Measurements from ENCODE around the gene CFAP410.
"Not testable (repeated sequence)": the region's sequence is repeated elsewhere in the genome, so short reads cannot be mapped to it uniquely, and the experiment has no call there.

Gene CFAP410

GRCh38 chr21:44286086-44286715 is 53.0 kb downstream of the CFAP410 start:
- Histone ChIP-seq H3K9me3 (ENCODE audit: control insufficient read depth, insufficient read depth, low read length) (no peaks in the 10 kb centered on the region), H4K20me1 (ENCODE audit: control insufficient read depth, insufficient read depth, low read depth, low read length) (no peaks in the 10 kb centered on the region), H3K4me2 (ENCODE audit: low read length) (no peak overlapping the region), H3K27ac (ENCODE audit: low read depth, low read length) (no peak overlapping the region), H3K9me2 (replicated peaks; ENCODE audit: control insufficient read depth, low read length) (no peaks in the 10 kb centered on the region), H3K36me3 (ENCODE audit: control insufficient read depth, low read length) (no peaks in the 10 kb centered on the region), H3K4me1 (ENCODE audit: control insufficient read depth, low read length) (no peaks in the 10 kb centered on the region; the same call in 1 of the 2 replicates), H3K27me3 (ENCODE audit: control insufficient read depth, low read length) (peaks cover 22% of the 10 kb centered on the region), H3K79me2 (ENCODE audit: control insufficient read depth, low read length) (no peaks in the 10 kb centered on the region), H3F3A (ENCODE audit: control insufficient read depth, insufficient read depth) (no peaks in the 10 kb centered on the region), H3K4me3 (ENCODE audit: low read length) (no peak overlapping the region)
- TF ChIP-seq EZH2phosphoT487 (IDR thresholded peaks at IDR 0.05; ENCODE audit: borderline replicate concordance, low read length), result no peak
- no peak for TF ChIP-seq CTCF (IDR thresholded peaks at IDR 0.05; ENCODE audit: low read depth, low read length, poor library complexity, severe bottlenecking)

DNA sequence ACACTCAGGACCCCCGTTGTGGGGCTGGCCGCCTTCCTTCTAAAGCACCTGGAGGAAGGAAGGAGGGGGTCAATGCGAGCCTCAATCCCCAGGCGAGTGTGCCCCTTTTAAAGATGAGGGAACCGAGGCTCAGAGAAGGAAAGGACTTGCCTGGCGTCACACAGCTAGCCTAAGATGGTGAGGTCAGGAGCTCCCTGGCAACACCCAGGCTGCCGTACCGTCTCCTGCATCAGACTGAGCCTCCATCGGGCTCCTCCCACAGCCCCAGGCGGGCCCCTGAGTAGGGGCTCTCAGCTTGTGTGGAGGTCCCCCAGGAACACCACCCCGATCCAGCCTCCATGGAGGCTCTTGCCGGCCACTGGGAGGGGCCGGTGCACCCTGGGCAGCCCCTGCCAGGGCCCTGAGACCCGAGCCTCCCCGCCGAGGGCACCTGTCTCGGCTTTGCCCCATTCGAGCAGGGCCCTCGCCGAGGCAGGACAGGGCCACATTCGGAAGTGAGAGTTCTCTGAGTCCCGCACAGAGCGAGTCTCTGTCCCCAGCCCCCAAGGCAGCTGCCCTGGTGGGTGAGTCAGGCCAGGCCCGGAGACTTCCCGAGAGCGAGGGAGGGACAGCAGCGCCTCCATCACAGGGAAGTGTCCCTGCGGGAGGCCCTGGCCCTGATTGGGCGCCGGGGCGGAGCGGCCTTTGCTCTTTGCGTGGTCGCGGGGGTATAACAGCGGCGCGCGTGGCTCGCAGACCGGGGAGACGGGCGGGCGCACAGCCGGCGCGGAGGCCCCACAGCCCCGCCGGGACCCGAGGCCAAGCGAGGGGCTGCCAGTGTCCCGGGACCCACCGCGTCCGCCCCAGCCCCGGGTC is 53.8 kb downstream of the CFAP410 start, which contains the start of gene AIRE:
Gene AIRE (plus strand): TSS at position 739 of the 855 bp plus-strand sequence. CDS start 131 bp downstream, outside the sequence.
- no peaks in the 10 kb centered on the region for H3K79me2 ChIP-seq (ENCODE audit: control insufficient read depth, low read length)
- no peak within 1 kb of the TSS for H3K4me2 ChIP-seq (ENCODE audit: low read length)
- TF ChIP-seq CTCF (IDR thresholded peaks at IDR 0.05; ENCODE audit: low read depth, low read length, poor library complexity, severe bottlenecking) (no peak), EZH2phosphoT487 (IDR thresholded peaks at IDR 0.05; ENCODE audit: borderline replicate concordance, low read length) (no peak)
- no peaks in the 10 kb centered on the region; the same call in 1 of the 2 replicates for H3K4me1 ChIP-seq (ENCODE audit: control insufficient read depth, low read length)
- H3K4me3 ChIP-seq (ENCODE audit: low read length), result no peak within 1 kb of the TSS
- H4K20me1 ChIP-seq (ENCODE audit: control insufficient read depth, insufficient read depth, low read depth, low read length), result no peaks in the 10 kb centered on the region
- H3K27me3 ChIP-seq (ENCODE audit: control insufficient read depth, low read length), result peaks cover 19% of the 10 kb centered on the region
- no peaks in the 10 kb centered on the region for H3F3A ChIP-seq (ENCODE audit: control insufficient read depth, insufficient read depth)
- H3K9me2 ChIP-seq (replicated peaks; ENCODE audit: control insufficient read depth, low read length), result no peaks in the 10 kb centered on the region
- H3K9me3 ChIP-seq (ENCODE audit: control insufficient read depth, insufficient read depth, low read length), result no peaks in the 10 kb centered on the region
- no peaks in the 10 kb centered on the region for H3K36me3 ChIP-seq (ENCODE audit: control insufficient read depth, low read length)
- H3K27ac ChIP-seq (ENCODE audit: low read depth, low read length), result no peak within 1 kb of the TSS

DNA sequence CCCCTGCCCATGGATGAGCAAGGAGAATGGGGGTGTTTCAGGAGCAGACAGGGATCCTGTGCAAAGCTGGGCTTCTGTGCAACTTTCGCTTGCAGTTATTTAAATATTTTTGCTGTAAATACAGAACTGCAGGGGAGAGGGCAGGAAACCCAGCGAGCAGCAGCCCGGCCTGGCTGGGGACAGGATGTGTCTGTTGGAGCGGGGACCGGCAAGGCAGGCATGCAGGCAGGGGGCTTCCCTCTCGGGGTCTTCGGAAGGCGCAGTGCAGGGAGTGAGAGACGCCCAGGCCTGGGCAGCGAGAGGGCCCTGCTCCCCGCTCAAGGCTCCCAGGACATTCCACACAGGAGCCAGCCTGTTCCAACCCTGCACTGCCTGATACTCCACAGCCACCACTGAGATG is 55.2 kb downstream of the CFAP410 start:
- H3K4me1 ChIP-seq (ENCODE audit: control insufficient read depth, low read length), result peaks cover 5% of the 10 kb centered on the region; the same call in 1 of the 2 replicates

DNA sequence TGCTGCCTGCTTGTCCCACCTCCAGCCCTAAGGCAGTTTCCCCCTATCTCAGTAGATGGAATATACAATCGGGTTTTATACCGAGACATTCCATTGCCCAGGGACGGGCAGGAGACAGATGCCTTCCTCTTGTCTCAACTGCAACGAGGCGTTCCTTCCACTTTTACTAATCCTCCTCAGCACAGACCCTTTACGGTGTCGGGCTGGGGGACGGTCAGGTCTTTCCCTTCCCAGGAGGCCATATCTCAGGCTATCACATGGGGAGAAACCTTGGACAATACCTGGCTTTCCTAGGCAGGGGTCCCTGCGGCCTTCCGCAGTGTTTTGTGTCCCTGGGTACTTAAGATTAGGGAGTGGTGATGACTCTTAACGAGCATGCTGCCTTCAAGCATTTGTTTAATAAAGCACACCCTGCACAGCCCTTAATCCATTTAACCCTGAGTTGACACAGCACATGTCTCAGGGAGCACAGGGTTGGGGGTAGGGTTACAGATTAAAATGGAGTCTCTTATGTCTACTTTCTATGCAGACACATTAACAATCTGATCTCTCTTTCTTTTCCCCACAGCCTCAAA is 55.9 kb downstream of the CFAP410 start:
- H3K9me2 ChIP-seq (replicated peaks; ENCODE audit: control insufficient read depth, low read length); H3K4me1 ChIP-seq (ENCODE audit: control insufficient read depth, low read length); H3F3A ChIP-seq (ENCODE audit: control insufficient read depth, insufficient read depth); H3K4me3 ChIP-seq (ENCODE audit: low read length); H3K4me2 ChIP-seq (ENCODE audit: low read length); H3K9me3 ChIP-seq (ENCODE audit: control insufficient read depth, insufficient read depth, low read length); H3K27ac ChIP-seq (ENCODE audit: low read depth, low read length); H3K36me3 ChIP-seq (ENCODE audit: control insufficient read depth, low read length); H3K79me2 ChIP-seq (ENCODE audit: control insufficient read depth, low read length); H4K20me1 ChIP-seq (ENCODE audit: control insufficient read depth, insufficient read depth, low read depth, low read length): not testable (repeated sequence)
- peaks cover 19% of the 10 kb centered on the region for H3K27me3 ChIP-seq (ENCODE audit: control insufficient read depth, low read length)

More for the DNA sequence above, 55.2 kb downstream of the CFAP410 start:
- no peak overlapping the region for H3K4me2 ChIP-seq (ENCODE audit: low read length)
- H3K27ac ChIP-seq (ENCODE audit: low read depth, low read length), result no peak overlapping the region
- no peaks in the 10 kb centered on the region for H3K79me2 ChIP-seq (ENCODE audit: control insufficient read depth, low read length)
- H3K9me2 ChIP-seq (replicated peaks; ENCODE audit: control insufficient read depth, low read length), result no peaks in the 10 kb centered on the region
- H3K9me3 ChIP-seq (ENCODE audit: control insufficient read depth, insufficient read depth, low read length), result no peaks in the 10 kb centered on the region
- peaks cover 19% of the 10 kb centered on the region for H3K27me3 ChIP-seq (ENCODE audit: control insufficient read depth, low read length)
- H3F3A ChIP-seq (ENCODE audit: control insufficient read depth, insufficient read depth), result no peaks in the 10 kb centered on the region
- H4K20me1 ChIP-seq (ENCODE audit: control insufficient read depth, insufficient read depth, low read depth, low read length), result no peaks in the 10 kb centered on the region
- no peak for TF ChIP-seq EZH2phosphoT487 (IDR thresholded peaks at IDR 0.05; ENCODE audit: borderline replicate concordance, low read length)
- H3K4me3 ChIP-seq (ENCODE audit: low read length), result no peak overlapping the region
- H3K36me3 ChIP-seq (ENCODE audit: control insufficient read depth, low read length), result no peaks in the 10 kb centered on the region
